ENCODE results near the gene PUS1. TPM values are rescaled to one million over a fixed set of nuclear protein-coding genes. Genes with fewer than 3 reads are reported as not detected.

PUS1 gene
- total RNA-seq, 1 experiment from 2014 or later, result 77.3 TPM

GRCh38 chr12:131929581-131930456 lies 743 bp downstream of the PUS1 start:
- peak overlapping the region; percentile 85 for H3K27ac ChIP-seq (ENCODE audit: low read depth, low read length)
- ATAC-seq (peak; percentile 10), DNase-seq (ENCODE audit: low read depth, low spot score) (no peak)
- H3K27me3 ChIP-seq (ENCODE audit: insufficient read depth, low read length), result no peaks in the 10 kb centered on the region
- H2AFZ ChIP-seq (ENCODE audit: low read depth, low read length, poor library complexity, severe bottlenecking), result no peak overlapping the region
- ChIA-PET POLR2A (no interaction called here), RAD21 (ENCODE audit: low non-redundant PET in 1 of 2, low total read pairs in 2 of 2, uncharacterized antibody in 2 of 2, unreplicated experiment in 2 of 2) (interaction anchor here in 1 of 2 experiments (0.7 kb wide), 1 partner anchor 825 kb away, joined by 3 read pairs; no protein-coding TSS in a partner anchor), CTCF (no interaction called here)
- peaks cover 12 to 26% of the 10 kb centered on the region in 2 experiments for H3K4me1 ChIP-seq (ENCODE audit: control insufficient read depth in 1 of 2, insufficient read depth in 2 of 2, low read length in 2 of 2)
- H3K4me2 ChIP-seq (ENCODE audit: low read length), result peak overlapping the region; percentile 86
- H3K36me3 ChIP-seq (ENCODE audit: control insufficient read depth in 1 of 2, insufficient read depth in 2 of 2, low read length in 2 of 2), result peaks cover 21 to 37% of the 10 kb centered on the region in 2 experiments; a peak in 3 of 4 replicates
- no peaks in the 10 kb centered on the region for H3K9me3 ChIP-seq (ENCODE audit: control insufficient read depth in 1 of 2, insufficient read depth in 1 of 2, low read depth in 1 of 2, low read length in 2 of 2)
- peak overlapping the region; percentile 96 for H3K4me3 ChIP-seq (replicated peaks in 1 of 2; ENCODE audit: low read depth in 1 of 2, low read length in 2 of 2)
- H3K9ac ChIP-seq (ENCODE audit: low read length), result peak overlapping the region; percentile 96
- no peaks in the 10 kb centered on the region for H3K9me2 ChIP-seq (ENCODE audit: insufficient read depth)
- no TSS peak for BruUV-seq (replicated peaks)
- H3K79me2 ChIP-seq (ENCODE audit: insufficient read depth, low read length), result peaks cover 46% of the 10 kb centered on the region
- intact Hi-C loops (cut with micrococcal nuclease), result no loop called here
- no peaks in the 10 kb centered on the region for H4K20me1 ChIP-seq (ENCODE audit: insufficient read depth)
- TF ChIP-seq RAD21 (IDR thresholded peaks at IDR 0.05; ENCODE audit: low read depth) (no peak), ZBTB33 (IDR thresholded peaks at IDR 0.05; ENCODE audit: extremely low read depth, insufficient replicate concordance, low read length) (no peak), SIN3A (IDR thresholded peaks at IDR 0.05; ENCODE audit: low read depth) (no peak), SP1 (IDR thresholded peaks at IDR 0.05; ENCODE audit: low read depth) (no peak), MAX (IDR thresholded peaks at IDR 0.05) (peak; percentile 21; the same call in 1 of the 2 replicates), EGR1 (IDR thresholded peaks at IDR 0.05; ENCODE audit: low read depth) (no peak), REST (IDR thresholded peaks at IDR 0.05; ENCODE audit: low read depth) (no peak), EZH2phosphoT487 (IDR thresholded peaks at IDR 0.05; ENCODE audit: borderline replicate concordance) (no peak), CTCF (IDR thresholded peaks at IDR 0.05 in 2 of 3, conservative IDR thresholded peaks at IDR 0.05 in 1 of 3; ENCODE audit: borderline replicate concordance in 1 of 3, insufficient read depth in 1 of 3, low read depth in 2 of 3, low read length in 2 of 3) (no peak), JUND (IDR thresholded peaks at IDR 0.05) (no peak), CEBPB (IDR thresholded peaks at IDR 0.05; ENCODE audit: low read depth) (no peak), ZFX (IDR thresholded peaks at IDR 0.05) (peak; percentile 70; the same call in 1 of the 2 replicates)

All from HCT116 (cell line).